ENCODE data around the gene ARPIN. TPM values are rescaled to one million over a fixed set of nuclear protein-coding genes. Genes with fewer than 3 reads are reported as not detected.
A peak's percentile ranks its signal among the peaks of the same experiment; 100 is the strongest.

The ARPIN gene
- total and polyA plus RNA-seq, 7 donors, result 3.5 to 10.3 (median 8.9) TPM

DNA sequence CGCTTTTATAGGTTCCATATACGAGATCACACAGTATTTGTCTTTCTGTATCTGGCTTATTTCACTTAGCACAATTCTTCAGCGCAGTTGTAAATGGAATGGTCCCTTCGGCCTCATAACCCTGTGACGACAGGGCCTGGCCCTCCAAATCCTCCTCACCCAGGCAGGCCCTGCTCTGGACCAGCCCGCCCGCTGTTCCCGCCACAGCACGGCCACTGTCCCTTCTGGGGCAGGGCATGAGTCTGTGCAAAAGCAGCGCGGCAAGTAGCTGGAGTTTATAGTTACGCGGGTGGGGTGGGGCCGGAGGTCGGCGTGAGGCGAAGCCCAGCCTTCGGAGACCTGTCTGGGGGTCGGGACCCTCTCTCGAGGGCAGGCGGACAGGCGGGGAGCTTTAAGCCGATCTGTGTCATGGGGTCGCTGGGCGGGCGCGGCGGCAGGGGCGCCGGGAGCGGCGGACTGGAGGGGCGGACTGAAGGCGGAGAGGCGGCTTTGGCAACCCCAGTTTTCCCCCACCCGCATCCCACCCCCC, 543 bp downstream of the ARPIN start:
- intact Hi-C loops (cut with DNase I), result loop anchor here (5.0 kb wide), 2 partner anchors 90 to 160 kb away; partner anchors contain the start of gene ZNF710 (in 1 of the 2)
- ATAC-seq, result peak; percentile 60 to 87 (median 80)
- Histone ChIP-seq H3K9me3 (no peaks in the 10 kb centered on the region), H3K4me3 (peak overlapping the region; percentile 91), H3K36me3 (ENCODE audit: insufficient read depth in 1 of 2, low read depth in 1 of 2) (peaks cover 0 to 31% of the 10 kb centered on the region in 2 donors), H3K27ac (peak overlapping the region; percentile 63), H3K4me1 (peaks cover 6% of the 10 kb centered on the region), H3K27me3 (ENCODE audit: insufficient read depth in 3 of 3, low read length in 2 of 3) (no peaks in the 10 kb centered on the region)
- 3 to 6% (median 3%) methylated on average over 24 to 36 of the region's 36 CpGs for WGBS, 3 donors
- peak; percentile 46 to 74 for DNase-seq
- no peak for TF ChIP-seq CTCF (IDR thresholded peaks at IDR 0.05)

DNA sequence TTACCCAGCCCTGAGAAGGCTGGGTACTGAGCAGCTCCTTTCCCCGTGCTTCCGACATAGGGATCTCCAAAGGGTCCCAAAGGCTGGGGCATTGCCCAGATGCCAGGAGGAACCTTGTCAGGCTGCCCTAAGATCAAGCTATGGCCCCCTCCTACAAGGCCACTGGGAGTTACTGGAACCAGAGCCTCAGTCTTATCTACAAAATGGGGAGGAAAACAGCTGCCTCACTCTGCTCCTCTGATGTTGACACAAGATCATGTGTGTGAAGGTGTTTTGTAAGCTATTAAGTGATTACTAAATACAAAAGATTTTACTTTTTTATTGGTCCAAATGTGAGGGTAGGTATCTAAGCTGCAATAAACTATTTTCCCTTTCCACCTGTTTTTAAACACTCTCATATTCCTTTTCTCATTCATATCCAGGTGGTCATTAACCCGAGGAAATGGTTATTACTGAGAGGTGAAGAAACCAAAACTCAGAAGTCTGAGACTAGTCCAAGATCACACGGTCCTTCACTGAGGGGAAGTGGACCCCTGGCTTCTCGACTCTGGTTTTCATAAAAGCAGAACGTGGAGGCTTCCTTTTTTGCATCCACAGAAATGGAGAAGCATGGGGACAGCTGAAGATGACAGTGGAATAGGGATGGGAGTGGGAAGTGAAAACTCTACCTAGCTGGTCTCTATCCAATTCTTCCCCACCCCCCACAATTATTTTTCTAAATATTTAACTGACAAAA, 1.7 kb downstream of the ARPIN start:
- ATAC-seq (no peak), DNase-seq (no peak)
- intact Hi-C loops (cut with DNase I), result loop anchor here (5.0 kb wide), 2 partner anchors 91 to 161 kb away; partner anchors contain the start of gene ZNF710 (in 1 of the 2)
- Histone ChIP-seq H3K27ac (no peak overlapping the region), H3K36me3 (ENCODE audit: insufficient read depth in 1 of 2, low read depth in 1 of 2) (peaks cover 0 to 41% of the 10 kb centered on the region in 2 donors), H3K27me3 (ENCODE audit: insufficient read depth in 3 of 3, low read length in 2 of 3) (no peaks in the 10 kb centered on the region), H3K4me1 (peaks cover 6% of the 10 kb centered on the region), H3K9me3 (no peaks in the 10 kb centered on the region), H3K4me3 (peak overlapping the region; percentile 91)
- TF ChIP-seq CTCF (IDR thresholded peaks at IDR 0.05), result no peak
- WGBS, 3 donors, result 83 to 87% (median 84%) methylated on average over 6 of the region's 6 CpGs

GRCh38 chr15:89909611-89910010, 3.1 kb downstream of the ARPIN start:
- Histone ChIP-seq H3K4me3 (no peak overlapping the region), H3K4me1 (peaks cover 6% of the 10 kb centered on the region), H3K36me3 (ENCODE audit: insufficient read depth in 1 of 2, low read depth in 1 of 2) (peaks cover 0 to 51% of the 10 kb centered on the region in 2 donors), H3K27me3 (ENCODE audit: insufficient read depth in 3 of 3, low read length in 2 of 3) (no peaks in the 10 kb centered on the region), H3K27ac (no peak overlapping the region), H3K9me3 (no peaks in the 10 kb centered on the region)
- intact Hi-C loops (cut with DNase I), result loop anchor here (5.0 to 10.0 kb wide), 3 partner anchors 93 to 315 kb away; partner anchors contain the start of gene ZNF710 (in 1 of the 2)
- DNase-seq (no peak), ATAC-seq (no peak)
- 25 to 77% (median 31%) methylated on average over 1 to 2 of the region's 2 CpGs for WGBS, 3 donors
- no peak for TF ChIP-seq CTCF (IDR thresholded peaks at IDR 0.05)

DNA sequence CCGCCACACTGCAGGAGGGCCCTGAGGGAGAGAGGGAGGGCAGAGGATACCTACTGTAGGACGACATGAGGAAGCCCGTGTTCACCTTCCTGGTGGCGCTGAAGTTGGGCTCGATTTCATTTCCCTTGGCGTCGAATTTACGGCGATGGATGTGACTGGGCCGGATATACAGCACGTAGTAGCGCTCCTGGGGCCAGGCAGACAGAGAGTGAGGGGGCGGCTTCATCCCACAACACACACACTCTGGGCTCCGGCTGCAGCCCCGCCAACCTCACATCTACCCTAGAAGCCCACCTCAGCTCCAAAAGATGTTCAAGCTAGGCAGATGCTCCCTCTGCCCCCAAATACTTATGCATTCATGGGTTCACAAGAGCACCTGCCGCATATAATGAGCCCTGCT, 4.5 kb downstream of the ARPIN start:
- Histone ChIP-seq H3K27me3 (ENCODE audit: insufficient read depth in 3 of 3, low read length in 2 of 3) (no peaks in the 10 kb centered on the region), H3K9me3 (no peaks in the 10 kb centered on the region), H3K4me3 (no peak overlapping the region), H3K4me1 (peaks cover 6% of the 10 kb centered on the region), H3K27ac (no peak overlapping the region), H3K36me3 (ENCODE audit: insufficient read depth in 1 of 2, low read depth in 1 of 2) (peaks cover 0 to 63% of the 10 kb centered on the region in 2 donors)
- no peak for ATAC-seq
- no peak for TF ChIP-seq CTCF (IDR thresholded peaks at IDR 0.05)
- intact Hi-C loops (cut with DNase I), result loop anchor here in 1 of 2 donors (10.0 kb wide), 1 partner anchor 317 kb away; no protein-coding TSS in a partner anchor
- WGBS, 3 donors, result 87 to 93% (median 88%) methylated on average over 16 of the region's 16 CpGs
- DNase-seq, result no peak
